HEK293 (cell line): ENCODE measurements around the gene ZFHX3.

Experiments
- CTCF ChIA-PET: fragments of 350-600 bp; formaldehyde crosslinking; extraction: SDS; loops from one replicate; lab custom pipeline; 2021; ENCODE audit warnings: antibody characterized with exemption; lab: Yijun Ruan, JAX
- POLR2A ChIA-PET: fragments of 300-600 bp; formaldehyde crosslinking; extraction: SDS; loops from one replicate; lab custom pipeline; 2020; ENCODE audit warnings: antibody characterized with exemption, inconsistent platforms; lab: Yijun Ruan, JAX
- H3K27ac ChIP-seq: fragments of 200-500 bp; sonication (Bioruptor generic); 2 replicates; pipeline ENCODE4 v1.5.1; 2014; ENCODE audit warnings: low read depth, low read length, control low read depth, inconsistent platforms; ENCODE audit errors: extremely low read depth
- H3K36me3 ChIP-seq, 2 experiments: fragments of 200-500 bp in 1 of 2; sonication (Bioruptor generic) in 1 of 2; 1 replicate in 1 of 2; 2 replicates in 1 of 2; pipeline ENCODE4 v1.5.1; 2014 to 2017; ENCODE audit warnings: inconsistent platforms in 2 of 2, low read length in 2 of 2; ENCODE audit not compliant: control insufficient read depth in 2 of 2, insufficient read depth in 1 of 2
- H3K4me1 ChIP-seq: fragments of 200-500 bp; sonication (Bioruptor generic); 2 replicates; pipeline ENCODE4 v1.5.1; 2014; ENCODE audit warnings: mild to moderate bottlenecking, low read length, inconsistent platforms; ENCODE audit not compliant: control insufficient read depth, insufficient read depth
- H3K4me3 ChIP-seq: 2 replicates; pipeline ENCODE4 v1.5.1; 2011; ENCODE audit warnings: low read depth, mild to moderate bottlenecking, control low read depth, low read length, moderate library complexity
- H3K9me3 ChIP-seq: fragments of 200-500 bp; sonication (Bioruptor generic); 2 replicates; pipeline ENCODE4 v1.5.1; 2014; ENCODE audit warnings: low read depth, low read length, inconsistent platforms; ENCODE audit not compliant: control insufficient read depth, insufficient read depth
- FEZF1 ChIP-seq: fragments of 450-650 bp; formaldehyde crosslinking; IDR thresholded peaks from 2 replicates; pipeline ENCODE4 v1.5.1; 2016; ENCODE audit warnings: missing biosample characterization, missing genetic modification characterization
- HOXC10 ChIP-seq: sonication (generic); formaldehyde crosslinking; IDR thresholded peaks from 2 replicates; pipeline ENCODE4 v1.8.1; 2023; ENCODE audit warnings: mild to moderate bottlenecking, missing genetic modification reagents
- KLF9 ChIP-seq: fragments of 450-650 bp; formaldehyde crosslinking; IDR thresholded peaks from 2 replicates; pipeline ENCODE4 v1.5.1; 2016; ENCODE audit warnings: missing biosample characterization, missing genetic modification characterization, low read depth
- OVOL3 ChIP-seq: fragments of 450-650 bp; formaldehyde crosslinking; IDR thresholded peaks from 2 replicates; pipeline ENCODE4 v1.5.1; 2016; ENCODE audit warnings: missing biosample characterization, missing genetic modification characterization
- SCRT1 ChIP-seq: fragments of 450-650 bp; formaldehyde crosslinking; IDR thresholded peaks from 2 replicates; pipeline ENCODE4 v1.5.1; 2016; ENCODE audit warnings: missing biosample characterization, missing genetic modification characterization, borderline replicate concordance
- SCRT2 ChIP-seq: fragments of 450-650 bp; formaldehyde crosslinking; IDR thresholded peaks from 2 replicates; pipeline ENCODE4 v1.5.1; 2016; ENCODE audit warnings: missing biosample characterization, missing genetic modification characterization
- ZNF132 ChIP-seq: fragments of 450-650 bp; formaldehyde crosslinking; IDR thresholded peaks from 2 replicates; pipeline ENCODE4 v1.5.1; 2017; ENCODE audit warnings: missing biosample characterization, missing genetic modification characterization, borderline replicate concordance
- ZNF37A ChIP-seq: fragments of 450-650 bp; IDR thresholded peaks from 2 replicates; pipeline ENCODE4 v1.5.1; 2018; ENCODE audit warnings: missing biosample characterization, missing genetic modification characterization
- ZNF521 ChIP-seq: fragments of 450-650 bp; formaldehyde crosslinking; IDR thresholded peaks from 2 replicates; pipeline ENCODE4 v1.5.1; 2017; ENCODE audit warnings: missing biosample characterization, mild to moderate bottlenecking, missing genetic modification characterization
- ZNF529 ChIP-seq: fragments of 450-650 bp; formaldehyde crosslinking; IDR thresholded peaks from 2 replicates; pipeline ENCODE4 v1.5.1; 2017; ENCODE audit warnings: missing genetic modification characterization, missing biosample characterization; ENCODE audit not compliant: insufficient replicate concordance
- ZNF623 ChIP-seq: fragments of 450-650 bp; formaldehyde crosslinking; IDR thresholded peaks from 2 replicates; pipeline ENCODE4 v1.5.1; 2016; ENCODE audit warnings: missing biosample characterization, missing genetic modification characterization
- TF ChIP-seq, protein P1 (sequence below): fragments of 450-650 bp; formaldehyde crosslinking; IDR thresholded peaks from 2 replicates; pipeline ENCODE4; 2016; ENCODE audit warnings: missing biosample characterization, missing genetic modification characterization
- TF ChIP-seq, protein P2 (sequence below): fragments of 450-650 bp; formaldehyde crosslinking; IDR thresholded peaks from 2 replicates; pipeline ENCODE4 v1.5.1; 2016; ENCODE audit warnings: missing biosample characterization, missing genetic modification characterization
- TF ChIP-seq, protein P3 (sequence below): fragments of 450-650 bp; formaldehyde crosslinking; IDR thresholded peaks from 2 replicates; pipeline ENCODE4 v1.5.1; 2017; ENCODE audit warnings: missing biosample characterization, missing genetic modification characterization
- TF ChIP-seq, protein P4 (sequence below): fragments of 450-650 bp; formaldehyde crosslinking; IDR thresholded peaks from 2 replicates; pipeline ENCODE4 v1.5.1; 2016; ENCODE audit warnings: missing biosample characterization, missing genetic modification characterization, low read depth
- TF ChIP-seq, protein P5 (sequence below): fragments of 450-650 bp; IDR thresholded peaks from 2 replicates; pipeline ENCODE4 v1.5.1; 2018; ENCODE audit warnings: missing biosample characterization, missing genetic modification characterization

ZFHX3 gene

DNA sequence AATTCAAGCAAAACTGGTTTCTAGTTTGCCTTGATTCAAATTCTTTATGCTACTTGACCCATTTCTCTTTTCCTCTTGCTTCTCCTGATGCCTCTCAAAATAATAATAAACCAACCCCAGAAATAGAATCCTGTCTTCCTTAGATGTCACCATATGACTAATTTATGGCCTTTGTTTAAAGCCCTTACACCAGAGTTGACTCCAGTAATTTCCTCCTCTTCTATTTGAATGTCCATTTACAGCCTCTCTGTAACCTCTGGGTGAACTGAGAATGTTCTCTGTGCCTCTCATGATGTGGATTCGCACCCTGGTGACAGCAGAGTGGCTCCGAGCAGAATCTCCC lies 31.5 kb downstream of the ZFHX3 start:
- peaks cover 22% of the 10 kb centered on the region for H3K4me1 ChIP-seq

DNA sequence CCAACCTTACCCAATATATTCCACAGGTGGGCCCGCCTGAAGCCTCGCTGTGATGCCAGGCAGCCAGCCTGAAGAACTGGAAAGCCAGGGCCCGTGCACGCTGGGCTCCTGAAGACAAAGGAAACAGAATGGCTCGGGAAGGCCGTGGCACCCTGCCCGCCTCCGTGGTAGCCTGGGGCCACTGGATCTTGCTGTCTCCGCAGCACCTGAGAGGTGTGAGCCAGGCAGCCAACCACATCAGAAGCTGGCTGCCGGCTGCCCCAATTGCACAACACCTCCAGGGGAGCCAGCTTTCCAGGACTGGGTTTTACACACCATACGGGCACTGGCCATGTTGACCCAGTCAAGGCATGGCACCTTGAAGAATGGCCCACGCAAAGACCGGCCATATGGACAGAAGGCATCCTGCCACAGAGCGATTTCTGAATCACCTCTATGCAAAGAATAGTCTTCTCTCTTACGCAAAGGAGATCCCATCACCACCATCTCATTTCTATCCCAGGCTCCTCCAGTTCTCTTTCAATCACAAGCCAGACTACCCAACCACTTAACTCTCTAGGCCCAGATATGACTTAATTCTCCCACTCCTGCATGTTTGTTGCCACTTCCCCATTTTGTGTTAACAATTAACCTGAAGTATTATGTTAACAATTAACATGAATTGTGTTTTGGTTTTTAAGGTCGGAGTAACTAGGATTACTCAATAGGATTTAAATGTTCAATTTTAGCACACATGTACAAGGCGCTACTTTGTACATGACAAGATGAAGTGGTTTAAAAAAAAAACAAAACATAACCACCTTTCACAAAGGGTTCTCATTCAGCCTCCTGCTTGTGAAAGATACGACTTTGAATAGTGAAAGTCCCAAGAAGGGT lies 32.1 kb downstream of the ZFHX3 start:
- Histone ChIP-seq H3K9me3 (no peaks in the 10 kb centered on the region), H3K4me1 (peaks cover 19% of the 10 kb centered on the region), H3K36me3 (no peaks in the 10 kb centered on the region), H3K27ac (0 out of 2 replicates have a peak overlapping the region, but pooled peaks have one; percentile 16), H3K4me3 (no peak overlapping the region)
- CTCF ChIA-PET = interaction anchor here (0.6 kb wide), 1 partner anchor 187 kb away, joined by 3 read pairs; no protein-coding TSS in a partner anchor
- POLR2A ChIA-PET = no interaction called here
- TF ChIP-seq, protein P1, sequence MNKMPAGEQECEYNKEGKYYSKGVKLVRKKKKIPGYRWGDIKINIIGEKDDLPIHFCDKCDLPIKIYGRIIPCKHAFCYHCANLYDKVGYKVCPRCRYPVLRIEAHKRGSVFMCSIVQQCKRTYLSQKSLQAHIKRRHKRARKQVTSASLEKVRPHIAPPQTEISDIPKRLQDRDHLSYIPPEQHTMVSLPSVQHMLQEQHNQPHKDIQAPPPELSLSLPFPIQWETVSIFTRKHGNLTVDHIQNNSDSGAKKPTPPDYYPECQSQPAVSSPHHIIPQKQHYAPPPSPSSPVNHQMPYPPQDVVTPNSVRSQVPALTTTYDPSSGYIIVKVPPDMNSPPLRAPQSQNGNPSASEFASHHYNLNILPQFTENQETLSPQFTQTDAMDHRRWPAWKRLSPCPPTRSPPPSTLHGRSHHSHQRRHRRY (tag by site-specific recombination) = no peak
- TF ChIP-seq, protein P2, sequence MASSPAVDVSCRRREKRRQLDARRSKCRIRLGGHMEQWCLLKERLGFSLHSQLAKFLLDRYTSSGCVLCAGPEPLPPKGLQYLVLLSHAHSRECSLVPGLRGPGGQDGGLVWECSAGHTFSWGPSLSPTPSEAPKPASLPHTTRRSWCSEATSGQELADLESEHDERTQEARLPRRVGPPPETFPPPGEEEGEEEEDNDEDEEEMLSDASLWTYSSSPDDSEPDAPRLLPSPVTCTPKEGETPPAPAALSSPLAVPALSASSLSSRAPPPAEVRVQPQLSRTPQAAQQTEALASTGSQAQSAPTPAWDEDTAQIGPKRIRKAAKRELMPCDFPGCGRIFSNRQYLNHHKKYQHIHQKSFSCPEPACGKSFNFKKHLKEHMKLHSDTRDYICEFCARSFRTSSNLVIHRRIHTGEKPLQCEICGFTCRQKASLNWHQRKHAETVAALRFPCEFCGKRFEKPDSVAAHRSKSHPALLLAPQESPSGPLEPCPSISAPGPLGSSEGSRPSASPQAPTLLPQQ (tag by site-specific recombination) = peak; percentile 49; the same call in 1 of the 2 replicates
- TF ChIP-seq OVOL3 (no peak), ZNF132 (tag by site-specific recombination) (no peak), ZNF37A (tag by site-specific recombination) (no peak), HOXC10 (no peak), ZNF529 (tag by site-specific recombination) (no peak), SCRT1 (tag by site-specific recombination) (peak; percentile 58; the same call in 1 of the 2 replicates), SCRT2 (tag by site-specific recombination) (peak; percentile 77)

More for the DNA sequence above, 31.5 kb downstream of the ZFHX3 start:
- no peak overlapping the region for H3K4me3 ChIP-seq
- H3K27ac ChIP-seq = no peak overlapping the region
- TF ChIP-seq FEZF1 (tag by site-specific recombination) (peak; percentile 33; the same call in 1 of the 2 replicates), KLF9 (no peak), ZNF623 (tag by site-specific recombination) (no peak), ZNF521 (tag by site-specific recombination) (no peak)
- TF ChIP-seq, protein P3, sequence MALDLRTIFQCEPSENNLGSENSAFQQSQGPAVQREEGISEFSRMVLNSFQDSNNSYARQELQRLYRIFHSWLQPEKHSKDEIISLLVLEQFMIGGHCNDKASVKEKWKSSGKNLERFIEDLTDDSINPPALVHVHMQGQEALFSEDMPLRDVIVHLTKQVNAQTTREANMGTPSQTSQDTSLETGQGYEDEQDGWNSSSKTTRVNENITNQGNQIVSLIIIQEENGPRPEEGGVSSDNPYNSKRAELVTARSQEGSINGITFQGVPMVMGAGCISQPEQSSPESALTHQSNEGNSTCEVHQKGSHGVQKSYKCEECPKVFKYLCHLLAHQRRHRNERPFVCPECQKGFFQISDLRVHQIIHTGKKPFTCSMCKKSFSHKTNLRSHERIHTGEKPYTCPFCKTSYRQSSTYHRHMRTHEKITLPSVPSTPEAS (tag by site-specific recombination) = no peak
- TF ChIP-seq, protein P4, sequence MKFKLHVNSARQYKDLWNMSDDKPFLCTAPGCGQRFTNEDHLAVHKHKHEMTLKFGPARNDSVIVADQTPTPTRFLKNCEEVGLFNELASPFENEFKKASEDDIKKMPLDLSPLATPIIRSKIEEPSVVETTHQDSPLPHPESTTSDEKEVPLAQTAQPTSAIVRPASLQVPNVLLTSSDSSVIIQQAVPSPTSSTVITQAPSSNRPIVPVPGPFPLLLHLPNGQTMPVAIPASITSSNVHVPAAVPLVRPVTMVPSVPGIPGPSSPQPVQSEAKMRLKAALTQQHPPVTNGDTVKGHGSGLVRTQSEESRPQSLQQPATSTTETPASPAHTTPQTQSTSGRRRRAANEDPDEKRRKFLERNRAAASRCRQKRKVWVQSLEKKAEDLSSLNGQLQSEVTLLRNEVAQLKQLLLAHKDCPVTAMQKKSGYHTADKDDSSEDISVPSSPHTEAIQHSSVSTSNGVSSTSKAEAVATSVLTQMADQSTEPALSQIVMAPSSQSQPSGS (tag by site-specific recombination) = no peak
- TF ChIP-seq, protein P5, sequence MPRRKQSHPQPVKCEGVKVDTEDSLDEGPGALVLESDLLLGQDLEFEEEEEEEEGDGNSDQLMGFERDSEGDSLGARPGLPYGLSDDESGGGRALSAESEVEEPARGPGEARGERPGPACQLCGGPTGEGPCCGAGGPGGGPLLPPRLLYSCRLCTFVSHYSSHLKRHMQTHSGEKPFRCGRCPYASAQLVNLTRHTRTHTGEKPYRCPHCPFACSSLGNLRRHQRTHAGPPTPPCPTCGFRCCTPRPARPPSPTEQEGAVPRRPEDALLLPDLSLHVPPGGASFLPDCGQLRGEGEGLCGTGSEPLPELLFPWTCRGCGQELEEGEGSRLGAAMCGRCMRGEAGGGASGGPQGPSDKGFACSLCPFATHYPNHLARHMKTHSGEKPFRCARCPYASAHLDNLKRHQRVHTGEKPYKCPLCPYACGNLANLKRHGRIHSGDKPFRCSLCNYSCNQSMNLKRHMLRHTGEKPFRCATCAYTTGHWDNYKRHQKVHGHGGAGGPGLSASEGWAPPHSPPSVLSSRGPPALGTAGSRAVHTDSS (tag by site-specific recombination) = no peak
- POLR2A ChIA-PET = no interaction called here
- CTCF ChIA-PET = no interaction called here
- no peaks in the 10 kb centered on the region for H3K36me3 ChIP-seq
- no peaks in the 10 kb centered on the region for H3K9me3 ChIP-seq
